Left lung (tissue), 10 donors: ENCODE data around the gene GORASP1. TPM values are rescaled to one million over a fixed set of nuclear protein-coding genes. Genes with fewer than 3 reads are reported as not detected.

Experiments used
- ATAC-seq: fragments of 200-7000 bp; cut with Tn5 transposase; one replicate; pipeline ENCODE4 v1.9.1; 2020; ENCODE audit warnings: moderate library complexity
- DNase-seq, 4 donors: peaks; one replicate each; pipeline ENCODE4 v3.0.0-alpha.2; 2013 to 2020
- H3K27ac ChIP-seq, 2 donors: fragments of 200-600 bp; sonication (generic) in 1 of 2; one replicate each; pipeline versions ENCODE4 v1.5.0 to v1.8.0; 2020 to 2021
- H3K27me3 ChIP-seq, 2 donors: fragments of 200-600 bp; sonication (generic) in 1 of 2; one replicate each; pipeline versions ENCODE4 v1.5.0 to v1.8.0; 2020 to 2021
- H3K36me3 ChIP-seq, 2 donors: fragments of 200-600 bp; sonication (generic) in 1 of 2; one replicate each; pipeline versions ENCODE4 v1.5.0 to v1.8.0; 2020 to 2021
- H3K4me1 ChIP-seq, 2 donors: fragments of 200-600 bp; one replicate each; pipeline ENCODE4 v1.8.0; 2021
- H3K4me3 ChIP-seq, 2 donors: fragments of 200-600 bp; sonication (generic) in 1 of 2; one replicate each; pipeline versions ENCODE4 v1.5.0 to v1.8.0; 2020 to 2021; ENCODE audit warnings: mild to moderate bottlenecking in 1 of 2
- H3K9me3 ChIP-seq, 2 donors: fragments of 200-600 bp; sonication (generic) in 1 of 2; one replicate each; pipeline versions ENCODE4 v1.5.0 to v1.8.0; 2020 to 2021
- CTCF ChIP-seq, 2 donors: fragments of 200-600 bp; sonication (generic) in 1 of 2; IDR thresholded peaks; one replicate each; pipeline versions ENCODE4 v1.5.0 to v1.8.0; 2021; ENCODE audit warnings: antibody characterized with exemption in 2 of 2
- intact Hi-C, 2 donors: fragments of 100-400 bp; cut with DNase I; formaldehyde crosslinking; loops; one replicate each; pipeline versions ENCODE4 v1.11.2 to v1.14.2; 2022
- polyA plus RNA-seq, 6 donors: library from polyadenylated mRNA; unstranded; fragments of 120-200 nt; gene quantifications; one replicate each; pipeline ENCODE4 v1.2.1, GENCODE V29; 2013; ENCODE audit not compliant: insufficient read length in 6 of 6
- total RNA-seq, 2 donors: library from RNA; stranded (reverse); fragmentation: NEBNext Ultra II Directional; extraction: Animal tissue kit (Norgen Biotek cat#: 25700); gene quantifications; one replicate each; pipeline ENCODE4 v1.2.1, GENCODE V29; 2021
- donor health status: DM: no; HTN: yes; CAD: no.
- donor health status: DM: no; HTN: no; CAD: no.

The GORASP1 gene
- total and polyA plus RNA-seq, 8 donors, result 57.9 to 73.9 (median 62.8) TPM

- H3K36me3 ChIP-seq, result no peaks in the 10 kb centered on the region
- peaks cover 0 to 38% of the 10 kb centered on the region in 2 donors for H3K4me1 ChIP-seq
- intact Hi-C loops, result no loop called here
- no peak for ATAC-seq
- no peaks in the 10 kb centered on the region for H3K27me3 ChIP-seq
- H3K4me3 ChIP-seq, result no peak overlapping the region
- DNase-seq, result no peak
- H3K27ac ChIP-seq, result no peak overlapping the region
- TF ChIP-seq CTCF (IDR thresholded peaks at IDR 0.05), result no peak
- no peaks in the 10 kb centered on the region for H3K9me3 ChIP-seq
Observed at GRCh38 chr3:39130026-39130425, 22.6 kb upstream of the GORASP1 start.

- no peak for TF ChIP-seq CTCF (IDR thresholded peaks at IDR 0.05)
- Histone ChIP-seq H3K27ac (no peak overlapping the region), H3K4me3 (no peak overlapping the region), H3K36me3 (no peaks in the 10 kb centered on the region), H3K4me1 (peaks cover 0 to 31% of the 10 kb centered on the region in 2 donors), H3K27me3 (no peaks in the 10 kb centered on the region), H3K9me3 (no peaks in the 10 kb centered on the region)
- no peak for DNase-seq
- intact Hi-C loops, result loop anchor here in 1 of 2 donors (5.0 kb wide), 1 partner anchor 163 kb away; no protein-coding TSS in a partner anchor
- ATAC-seq, result no peak
Observed at GRCh38 chr3:39128951-39129350, 21.5 kb upstream of the GORASP1 start.

GRCh38 chr3:39127908-39128304, 20.5 kb upstream of the GORASP1 start:
- H3K27me3 ChIP-seq, result no peaks in the 10 kb centered on the region
- H3K9me3 ChIP-seq, result no peaks in the 10 kb centered on the region
- no peak overlapping the region for H3K4me3 ChIP-seq
- no peak for ATAC-seq
- no peak for DNase-seq
- intact Hi-C loops, result loop anchor here in 1 of 2 donors (5.0 kb wide), 1 partner anchor 164 kb away; no protein-coding TSS in a partner anchor
- H3K27ac ChIP-seq, result no peak overlapping the region
- TF ChIP-seq CTCF (IDR thresholded peaks at IDR 0.05), result no peak
- H3K4me1 ChIP-seq, result peaks cover 0 to 23% of the 10 kb centered on the region in 2 donors
- no peaks in the 10 kb centered on the region for H3K36me3 ChIP-seq

GRCh38 chr3:39127269-39127907, 20.0 kb upstream of the GORASP1 start:
- Histone ChIP-seq H3K4me1 (peaks cover 0 to 20% of the 10 kb centered on the region in 2 donors), H3K4me3 (no peak overlapping the region), H3K9me3 (no peaks in the 10 kb centered on the region), H3K27ac (peak overlapping the region in 1 of 2 donors; percentile 0), H3K36me3 (no peaks in the 10 kb centered on the region), H3K27me3 (no peaks in the 10 kb centered on the region)
- intact Hi-C loops, result loop anchor here in 1 of 2 donors (5.0 kb wide), 1 partner anchor 165 kb away; no protein-coding TSS in a partner anchor
- TF ChIP-seq CTCF (IDR thresholded peaks at IDR 0.05), result no peak
- ATAC-seq, result no peak
- DNase-seq, result no peak

GRCh38 chr3:39126532-39127071, 19.2 kb upstream of the GORASP1 start:
- H3K4me3 ChIP-seq, result no peak overlapping the region
- H3K27ac ChIP-seq, result peak overlapping the region in 1 of 2 donors; percentile 0
- H3K27me3 ChIP-seq, result no peaks in the 10 kb centered on the region
- H3K36me3 ChIP-seq, result no peaks in the 10 kb centered on the region
- H3K4me1 ChIP-seq, result peaks cover 0 to 13% of the 10 kb centered on the region in 2 donors
- DNase-seq (no peak), ATAC-seq (peak; percentile 77)
- no peaks in the 10 kb centered on the region for H3K9me3 ChIP-seq
- TF ChIP-seq CTCF (IDR thresholded peaks at IDR 0.05), result peak; percentile 27 to 48
- intact Hi-C loops, result loop anchor here in 1 of 2 donors (5.0 kb wide), 1 partner anchor 166 kb away; no protein-coding TSS in a partner anchor
